Superior temporal gyrus (tissue), 1 donor: ENCODE data around the gene GTPBP4.
A peak's percentile ranks its signal among the peaks of the same experiment; 100 is the strongest.

Source experiments
- DNase-seq: peaks from one replicate; pipeline ENCODE4 v3.0.0-alpha.2; 2016; ENCODE audit errors: extremely low spot score

The GTPBP4 gene

GRCh38 chr10:966466-967235 lies 21.6 kb upstream of the GTPBP4 start:
- no peak for DNase-seq

GRCh38 chr10:968546-969199 lies 19.6 kb upstream of the GTPBP4 start:
- DNase-seq = no peak

DNA sequence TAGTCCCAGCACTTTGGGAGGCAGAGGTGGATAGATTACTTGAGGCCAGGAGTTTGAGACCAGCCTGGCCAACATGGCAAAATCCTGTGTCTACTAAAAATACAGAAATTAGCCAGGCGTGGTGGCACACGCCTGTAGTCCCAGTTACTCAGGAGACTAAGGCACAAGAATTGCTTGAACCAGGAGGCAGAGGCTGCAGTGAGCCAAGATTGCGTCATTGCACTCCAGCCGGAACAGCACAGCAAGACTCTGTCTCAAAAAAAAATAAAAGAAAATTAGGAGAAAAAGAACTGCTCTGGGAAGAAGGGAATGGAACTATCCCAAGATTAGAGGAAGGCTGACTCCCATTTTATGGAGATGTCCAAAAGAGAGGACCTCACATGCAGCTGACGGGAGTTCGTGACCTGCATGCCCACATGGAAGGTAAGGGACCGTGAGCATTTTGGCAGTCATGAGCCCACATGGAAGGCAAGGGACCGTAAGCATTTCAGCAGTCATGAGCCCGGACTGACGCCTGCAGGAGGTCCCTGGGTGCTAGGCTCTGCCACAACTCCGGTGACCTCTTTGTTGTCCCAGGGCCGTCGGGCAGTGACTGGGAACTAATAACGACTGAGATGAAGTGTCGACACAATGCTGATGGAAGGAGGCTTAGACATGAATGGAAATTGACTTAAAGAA lies 18.6 kb upstream of the GTPBP4 start:
- DNase-seq = no peak

- no peak for DNase-seq
Measured at GRCh38 chr10:970311-971149, 17.7 kb upstream of the GTPBP4 start.

- no peak for DNase-seq
Measured at GRCh38 chr10:971150-971542, 17.1 kb upstream of the GTPBP4 start.

DNA sequence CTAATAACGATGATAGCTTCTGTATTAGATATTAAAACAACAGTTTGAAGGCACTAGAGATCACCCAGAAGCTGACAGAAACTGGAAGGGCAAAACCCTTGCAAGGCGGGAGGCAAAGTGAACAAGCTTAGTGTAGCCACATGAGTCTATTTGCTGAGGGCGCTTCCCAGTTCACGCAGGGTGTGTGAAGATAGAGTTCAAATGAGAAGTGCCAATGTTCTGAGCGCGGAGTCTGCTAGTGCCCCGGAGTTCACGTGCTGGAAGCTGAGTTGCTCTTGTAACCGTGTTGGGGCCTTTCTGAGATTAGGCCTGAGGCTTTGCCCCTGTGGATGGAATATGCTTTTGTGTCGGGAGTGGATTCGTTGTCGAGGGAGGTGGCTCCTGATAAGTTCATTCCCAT lies 16.6 kb upstream of the GTPBP4 start:
- DNase-seq = no peak

- DNase-seq = no peak
Measured at GRCh38 chr10:972763-973162, 15.5 kb upstream of the GTPBP4 start.

DNA sequence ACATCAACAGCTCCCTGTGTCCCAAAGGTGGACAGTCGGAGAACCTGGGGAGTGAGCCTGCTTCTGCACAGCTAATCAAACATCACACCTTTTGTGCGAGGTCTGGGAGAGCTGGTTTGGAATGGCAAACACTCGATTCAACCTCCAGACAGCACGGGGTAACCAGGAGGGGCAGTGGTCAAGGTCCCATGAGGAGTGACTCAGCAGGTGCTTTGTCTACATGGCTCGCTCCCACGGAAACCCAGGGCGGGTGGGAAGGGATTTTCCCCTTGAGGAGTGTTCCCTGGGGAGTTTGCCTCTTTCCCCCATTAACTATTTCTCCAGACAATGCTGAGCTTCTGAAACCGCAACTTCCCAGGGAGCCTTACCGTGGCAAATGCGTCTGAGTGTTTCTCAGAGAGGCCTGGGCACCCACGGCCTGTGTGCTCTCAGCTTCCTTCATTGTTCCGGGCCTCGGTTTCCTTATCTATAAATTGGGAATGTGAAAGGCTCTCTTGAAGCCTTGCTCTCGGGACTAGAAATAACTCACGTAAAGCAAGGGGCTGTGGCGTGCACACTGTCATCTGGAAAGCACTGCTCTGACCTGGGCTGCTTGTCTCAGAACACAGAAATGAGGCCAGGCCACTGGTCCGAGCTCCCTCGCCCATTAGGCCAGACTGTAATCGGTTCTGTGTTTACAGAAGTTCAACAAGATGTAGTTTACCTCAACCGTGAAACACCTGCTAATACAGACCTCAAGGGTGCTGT lies 14.0 kb upstream of the GTPBP4 start:
- DNase-seq = no peak

DNA sequence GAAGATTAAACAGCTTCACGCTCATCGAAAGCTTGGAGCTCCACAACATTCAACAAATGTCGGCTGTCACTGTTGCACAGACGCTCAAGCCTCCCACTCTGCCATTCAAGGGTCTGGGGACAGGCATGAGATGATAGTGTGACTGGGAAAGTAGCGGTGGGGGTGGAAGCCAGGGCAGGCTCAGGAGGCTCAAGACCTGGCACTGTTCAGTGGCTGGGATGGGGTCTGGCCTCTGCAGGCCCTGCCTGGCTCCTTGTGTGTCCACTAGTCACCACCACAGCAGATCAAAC lies 13.5 kb upstream of the GTPBP4 start:
- no peak for DNase-seq

- DNase-seq = no peak
Measured at GRCh38 chr10:976316-976715, 11.9 kb upstream of the GTPBP4 start.

DNA sequence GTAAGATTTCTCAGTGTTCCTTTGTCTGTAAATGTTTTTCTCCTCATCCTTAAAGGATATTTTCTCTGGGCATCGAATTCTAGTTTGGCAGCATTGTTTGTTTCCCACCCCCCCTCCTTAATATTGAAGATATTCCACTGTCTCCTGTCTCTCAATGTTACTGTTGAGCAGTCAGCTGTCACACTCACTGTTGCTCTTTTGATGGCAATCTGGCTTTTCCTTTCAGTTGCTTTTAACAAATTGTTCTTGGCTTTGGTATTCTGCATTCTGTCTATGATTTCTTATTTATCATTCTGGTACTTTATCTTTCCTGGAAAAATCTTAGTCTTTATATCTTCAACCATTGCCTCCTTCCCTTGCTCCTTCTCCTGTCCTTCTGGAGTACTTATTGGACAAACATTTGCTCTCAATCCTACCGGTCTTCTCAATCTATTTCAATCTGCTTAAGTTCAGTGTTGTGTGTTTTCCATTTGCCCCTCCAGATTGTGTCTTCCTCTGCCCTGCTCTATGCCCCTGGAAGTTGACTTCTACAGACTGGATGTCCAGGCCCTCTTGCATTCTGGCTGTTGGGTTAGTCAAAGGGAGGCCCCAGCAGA lies 9.3 kb upstream of the GTPBP4 start:
- DNase-seq = no peak

GRCh38 chr10:980468-981093 lies 7.7 kb upstream of the GTPBP4 start:
- DNase-seq = no peak

DNA sequence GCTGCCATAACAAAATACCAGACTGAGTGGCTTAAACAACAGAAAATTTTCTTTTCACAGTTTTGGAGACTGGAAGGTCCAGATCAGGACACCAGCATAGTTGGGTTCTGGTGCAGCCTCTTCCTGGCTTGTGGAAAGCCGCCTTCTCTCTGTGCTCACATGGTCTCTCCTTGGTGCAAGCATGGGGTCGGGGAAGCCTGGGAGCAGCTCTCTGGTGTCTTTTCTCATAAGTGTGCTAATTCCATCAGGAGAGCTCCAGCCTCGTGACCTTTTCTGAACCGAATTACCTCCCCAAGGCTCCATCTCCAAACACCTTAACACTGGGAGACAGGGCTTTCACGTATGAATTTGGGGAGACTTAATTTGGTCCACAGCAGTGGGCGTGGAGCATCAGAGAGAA lies 4.8 kb upstream of the GTPBP4 start:
- no peak for DNase-seq

DNA sequence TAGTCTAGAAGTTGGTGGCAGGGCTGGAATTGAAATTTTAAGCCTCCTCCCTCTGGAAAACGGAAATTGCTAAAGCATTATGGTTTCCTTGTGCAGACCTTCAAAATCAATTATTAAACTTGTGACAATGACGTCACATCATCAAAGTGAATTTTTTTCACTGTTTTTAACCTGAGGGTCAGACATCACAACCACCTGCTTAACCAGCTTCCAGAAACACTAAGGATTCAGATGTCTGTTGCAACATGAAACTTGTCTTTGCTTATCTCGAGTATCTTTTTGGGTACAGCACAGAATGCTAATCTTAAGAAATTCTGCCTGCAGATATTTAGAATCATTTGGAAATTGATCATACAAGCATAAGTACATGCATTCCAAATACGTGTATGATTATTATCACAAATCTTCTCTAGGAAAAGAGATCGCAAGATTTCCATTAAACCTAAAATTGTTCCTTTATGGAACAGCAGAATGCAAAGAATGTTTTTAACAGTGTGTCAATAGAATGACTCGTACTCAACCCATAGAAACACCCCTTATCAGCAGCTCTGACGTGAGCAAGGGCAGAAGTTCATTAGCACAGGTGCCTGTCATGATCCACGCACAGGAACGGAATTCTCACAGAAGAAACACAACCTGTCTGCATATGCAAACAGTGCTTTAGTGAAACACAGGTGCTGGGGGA lies 4.1 kb upstream of the GTPBP4 start:
- DNase-seq = no peak

DNA sequence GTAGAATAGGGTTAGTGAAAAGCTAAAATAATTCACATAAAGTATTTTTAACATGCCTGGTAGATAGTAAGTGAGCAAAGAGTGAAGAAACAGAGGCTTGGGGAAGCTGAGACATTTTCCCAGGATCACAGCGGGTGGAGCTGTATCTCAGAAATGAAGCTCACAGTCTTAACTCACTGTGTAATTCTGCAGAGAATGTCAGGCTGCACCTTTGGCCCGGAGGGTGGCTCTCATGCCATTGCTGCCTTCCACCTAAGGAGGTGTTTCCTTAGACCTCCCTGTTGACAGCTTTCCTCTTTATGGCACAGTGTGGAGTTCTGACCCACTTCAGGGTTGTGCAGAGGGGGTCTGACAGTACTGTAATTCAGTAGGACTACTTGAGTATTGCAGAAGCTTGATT lies 2.9 kb upstream of the GTPBP4 start:
- no peak for DNase-seq

- DNase-seq = no peak
Measured at GRCh38 chr10:986137-986825, 2.0 kb upstream of the GTPBP4 start.

- peak; percentile 7 for DNase-seq
Measured at GRCh38 chr10:986881-987619, 1.2 kb upstream of the GTPBP4 start.

- DNase-seq = no peak
Measured at GRCh38 chr10:987620-987869, 689 bp upstream of the GTPBP4 start.
